ENCODE data around the gene SEL1L.
"Not testable (repeated sequence)": the region's sequence is repeated elsewhere in the genome, so short reads cannot be mapped to it uniquely, and the experiment has no call there.

SEL1L gene

GRCh38 chr14:81523616-81524015 lies 10.0 kb downstream of the SEL1L start:
- DNase-seq: no peak

- DNase-seq: no peak
Measured at GRCh38 chr14:81523016-81523415, 10.6 kb downstream of the SEL1L start.

GRCh38 chr14:81521356-81521755 lies 12.3 kb downstream of the SEL1L start:
- DNase-seq: no peak

- no peak for DNase-seq
Measured at GRCh38 chr14:81519200-81520011, 14.2 kb downstream of the SEL1L start.

- no peak for DNase-seq
Measured at GRCh38 chr14:81517798-81518398, 15.8 kb downstream of the SEL1L start.

GRCh38 chr14:81516986-81517797 lies 16.5 kb downstream of the SEL1L start:
- DNase-seq: no peak

- DNase-seq: not testable (repeated sequence)
Measured at GRCh38 chr14:81515927-81516326, 17.7 kb downstream of the SEL1L start.

- DNase-seq: not testable (repeated sequence)
Measured at GRCh38 chr14:81512826-81513225, 20.8 kb downstream of the SEL1L start.

- DNase-seq: no peak
Measured at GRCh38 chr14:81511111-81511904, 22.3 kb downstream of the SEL1L start.

- DNase-seq: peak; percentile 24
Measured at GRCh38 chr14:81509838-81510452, 23.7 kb downstream of the SEL1L start.

- DNase-seq: no peak
Measured at GRCh38 chr14:81509321-81509720, 24.3 kb downstream of the SEL1L start.

GRCh38 chr14:81506487-81506886 lies 27.2 kb downstream of the SEL1L start:
- DNase-seq: no peak

GRCh38 chr14:81504864-81505263 lies 28.8 kb downstream of the SEL1L start:
- no peak for DNase-seq

- no peak for DNase-seq
Measured at GRCh38 chr14:81485781-81486180, 47.9 kb downstream of the SEL1L start.

GRCh38 chr14:81485372-81485771 lies 48.3 kb downstream of the SEL1L start:
- DNase-seq: no peak

GRCh38 chr14:81484120-81484519 lies 49.5 kb downstream of the SEL1L start:
- no peak for DNase-seq

GRCh38 chr14:81480741-81481140 lies 52.9 kb downstream of the SEL1L start:
- DNase-seq: no peak

- DNase-seq: no peak
Measured at GRCh38 chr14:81478446-81478845, 55.2 kb downstream of the SEL1L start.

- DNase-seq: no peak
Measured at GRCh38 chr14:81476816-81477215, 56.8 kb downstream of the SEL1L start.

- no peak for DNase-seq
Measured at GRCh38 chr14:81474685-81475324, 58.8 kb downstream of the SEL1L start.

- no peak for DNase-seq
Measured at GRCh38 chr14:81474148-81474492, 59.5 kb downstream of the SEL1L start.
